GM21786 (cell line): ENCODE measurements around the gene PDIA4.
"Not testable (repeated sequence)": the region's sequence is repeated elsewhere in the genome, so short reads cannot be mapped to it uniquely, and the experiment has no call there.

Source experiments
- ATAC-seq: cut with Tn5 transposase; IDR thresholded peaks from one replicate; pipeline ENCODE4 v1.9.1; 2021; ENCODE audit not compliant: unreplicated experiment

PDIA4 gene

DNA sequence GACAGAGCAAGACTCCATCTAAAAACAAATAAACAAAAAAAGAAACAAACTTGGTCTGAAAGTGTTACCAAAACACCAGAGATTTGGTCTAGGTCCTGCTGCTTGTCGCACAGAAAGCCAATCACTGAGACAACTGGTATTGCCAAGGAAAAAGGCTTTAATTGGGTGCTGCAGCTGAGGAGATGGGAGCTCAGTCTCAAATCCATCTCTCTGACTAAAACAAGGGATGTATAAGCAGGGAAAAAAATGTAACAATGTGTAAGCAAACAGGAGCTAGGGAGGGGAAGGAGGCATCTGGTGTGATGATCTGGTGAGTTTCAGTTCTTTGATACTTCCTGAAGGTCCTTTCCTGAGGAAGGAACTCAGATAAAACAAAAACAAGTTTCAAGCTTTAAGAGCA, 8.4 kb upstream of the PDIA4 start:
- ATAC-seq = no peak

DNA sequence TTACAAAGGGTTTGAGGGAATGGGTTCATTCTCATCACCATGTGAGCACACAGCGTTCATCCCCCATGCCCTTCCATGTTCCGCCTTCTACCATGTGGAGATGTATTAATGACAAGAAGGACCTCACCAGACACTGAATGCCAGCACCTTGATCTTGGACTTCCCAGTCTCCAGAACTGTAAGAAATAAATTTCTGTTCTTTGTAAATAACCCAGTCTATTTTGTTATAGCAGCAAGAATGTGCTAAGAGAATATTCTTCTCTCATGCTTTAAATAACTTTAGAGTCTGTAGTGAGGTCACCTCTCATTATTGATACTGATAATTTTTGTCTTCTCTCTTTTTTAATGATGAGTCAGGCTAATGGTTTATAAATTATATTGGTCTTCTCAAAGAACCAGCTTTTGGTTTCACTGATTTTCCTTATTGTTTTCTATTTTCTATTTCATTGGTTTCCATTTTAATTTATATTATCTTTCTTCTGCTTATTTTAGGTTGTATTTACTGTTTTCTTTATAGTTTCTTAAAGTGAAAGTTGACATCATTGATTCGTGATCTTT, 3.1 kb upstream of the PDIA4 start:
- ATAC-seq = no peak

DNA sequence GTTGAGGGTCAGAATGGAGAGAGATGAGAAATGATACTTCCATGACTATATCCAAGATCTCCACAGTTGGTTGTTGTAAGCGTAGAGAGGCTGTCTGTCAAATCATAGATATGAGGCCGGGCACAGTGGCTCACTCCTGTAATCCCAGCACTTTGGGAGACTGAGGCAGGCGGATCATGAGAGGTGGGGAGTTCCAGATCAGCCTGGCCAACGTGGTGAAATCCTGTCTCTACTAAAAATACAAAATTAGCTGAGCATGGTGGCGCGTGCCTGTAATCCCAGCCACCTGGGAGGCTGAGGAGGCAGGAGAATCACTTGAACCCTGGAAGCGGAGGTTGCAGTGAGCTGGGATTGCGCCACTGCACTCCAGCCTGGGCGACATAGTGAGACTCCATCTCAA, 2.1 kb upstream of the PDIA4 start:
- ATAC-seq = not testable (repeated sequence)

DNA sequence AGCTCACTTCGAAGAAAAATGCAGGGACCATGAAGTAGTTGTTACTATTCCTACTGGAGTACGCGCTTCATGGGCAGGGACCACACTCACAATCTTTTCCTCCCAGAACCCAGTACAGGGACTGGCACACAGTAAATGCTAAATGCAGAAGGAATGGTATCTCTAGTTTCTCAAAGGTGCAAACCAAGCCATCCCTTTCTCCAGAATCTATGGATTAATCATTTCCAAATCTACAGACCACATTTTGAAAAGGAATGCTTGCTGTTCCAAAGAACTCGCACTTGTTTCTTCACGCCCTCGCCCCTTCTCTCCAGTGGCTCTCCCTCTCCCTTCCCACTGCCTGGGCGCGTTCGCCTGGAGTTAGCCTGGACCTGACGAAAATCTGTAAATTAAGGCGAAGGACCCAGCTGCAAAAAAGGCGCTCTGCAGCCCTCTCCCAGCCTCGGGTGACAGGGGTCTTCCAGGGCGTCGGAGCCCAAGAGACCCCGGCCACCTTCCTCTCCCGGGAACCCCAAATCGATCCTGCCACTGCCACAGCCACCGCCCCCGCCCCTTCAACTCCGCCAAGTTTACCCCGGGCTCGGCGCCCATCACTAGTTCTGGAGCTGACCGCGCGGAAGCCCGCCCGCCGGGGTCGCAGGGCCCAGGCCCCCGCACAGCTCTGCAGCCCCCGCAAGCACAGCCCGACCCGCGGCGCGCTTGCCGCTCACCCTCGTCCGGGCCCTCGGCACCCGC, 527 bp downstream of the PDIA4 start:
- no peak for ATAC-seq

DNA sequence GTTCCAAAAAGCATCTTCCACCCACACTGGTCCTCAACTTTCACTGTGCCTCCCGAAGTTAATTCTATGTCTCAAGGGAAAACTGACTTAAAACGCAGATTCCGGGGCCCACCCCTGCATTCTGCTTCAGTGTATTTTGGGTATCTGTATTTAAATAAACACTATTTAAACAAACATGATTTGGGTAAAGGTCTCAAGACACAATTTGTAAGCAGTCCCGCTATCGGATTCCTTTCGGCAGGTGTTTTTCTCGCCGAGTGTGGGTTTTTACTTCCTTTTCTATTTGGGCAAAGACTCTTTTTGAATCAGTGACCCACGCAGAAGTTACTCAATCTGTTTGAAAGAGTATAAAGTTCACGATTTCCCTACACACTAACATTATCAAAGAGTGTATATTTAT, 1.2 kb downstream of the PDIA4 start:
- ATAC-seq = no peak

DNA sequence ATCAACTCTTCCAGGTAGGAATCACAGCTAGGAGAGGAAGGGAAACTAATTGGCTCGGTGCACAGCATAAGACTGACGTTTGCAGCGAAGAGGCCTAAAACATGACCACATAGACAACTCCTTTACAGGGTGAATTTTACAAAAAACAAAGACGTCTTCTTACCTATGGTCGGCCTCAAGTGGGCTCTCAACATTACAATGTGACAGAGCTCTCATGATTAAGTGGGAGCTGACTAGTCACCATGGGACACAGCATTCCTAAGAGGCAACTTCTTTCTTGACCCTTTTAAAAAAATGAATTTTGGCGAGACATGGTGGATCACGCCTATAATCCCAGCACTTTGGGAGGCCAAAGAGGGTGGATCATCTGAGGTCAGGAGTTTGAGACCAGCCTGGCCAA, 4.6 kb downstream of the PDIA4 start:
- no peak for ATAC-seq

DNA sequence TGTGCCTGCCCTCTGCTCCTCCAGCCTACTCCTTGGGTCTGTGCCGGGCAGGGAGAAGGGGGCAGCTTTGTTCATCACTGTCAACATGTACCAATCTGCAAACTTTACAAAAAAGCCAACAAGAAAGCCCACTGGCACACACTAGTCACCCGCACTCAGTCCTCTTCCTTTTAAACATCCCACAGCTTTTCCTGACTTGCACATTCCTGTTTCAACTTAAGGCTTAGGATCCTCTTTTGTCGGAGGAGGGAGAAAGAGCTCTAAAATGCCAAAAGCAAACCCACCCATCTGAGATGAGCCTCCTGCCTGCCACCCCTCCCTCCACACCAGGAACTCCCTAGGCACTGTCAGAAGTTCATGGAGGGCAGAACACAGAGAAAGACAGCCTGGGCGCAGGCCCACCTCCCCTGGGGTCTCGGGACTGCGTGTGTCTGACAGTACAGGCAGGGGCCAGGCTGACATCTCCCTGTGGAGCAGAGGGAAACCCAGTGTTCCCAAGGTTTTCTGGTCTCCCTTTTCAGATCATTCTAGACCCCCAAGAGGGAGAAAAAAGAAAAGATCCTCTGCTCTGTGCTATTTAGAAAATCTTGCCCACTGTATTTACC, 5.4 kb downstream of the PDIA4 start:
- ATAC-seq = no peak

DNA sequence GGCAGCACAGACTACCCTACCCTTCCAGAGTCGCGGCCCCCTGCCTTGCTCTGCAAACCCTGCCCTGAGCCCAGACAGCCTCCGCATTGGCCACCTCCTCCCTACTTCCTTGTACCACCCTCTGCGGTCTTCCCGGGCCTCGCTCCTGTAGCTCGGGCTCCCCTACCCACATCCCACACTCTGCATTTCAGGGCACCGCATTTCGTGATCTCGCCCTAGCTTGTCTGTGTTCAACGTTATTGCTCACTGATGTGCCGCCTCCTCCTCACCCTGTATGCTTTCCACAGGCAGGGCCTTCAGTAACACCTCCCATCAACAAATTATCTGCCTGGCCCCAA, 6.6 kb downstream of the PDIA4 start:
- ATAC-seq = no peak

DNA sequence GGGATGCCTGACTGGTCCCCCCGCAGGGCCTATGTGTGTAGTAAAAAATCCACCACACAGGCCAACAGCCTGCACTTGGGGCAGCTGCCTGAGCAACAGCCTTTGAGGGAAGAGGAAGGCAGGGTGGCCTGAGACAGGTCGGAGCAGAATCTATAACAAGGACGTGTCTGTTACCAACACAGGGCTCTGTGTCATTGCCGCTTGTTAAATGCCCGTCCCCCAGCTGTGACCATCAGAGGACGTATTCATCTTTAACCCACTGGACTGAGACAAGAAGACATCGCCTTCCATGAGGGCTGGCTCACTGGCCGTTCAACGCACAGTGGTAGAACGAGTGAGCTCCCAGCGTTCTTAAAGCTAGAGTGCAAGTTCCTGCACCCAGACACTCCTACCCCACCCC, 7.8 kb downstream of the PDIA4 start:
- ATAC-seq = no peak

DNA sequence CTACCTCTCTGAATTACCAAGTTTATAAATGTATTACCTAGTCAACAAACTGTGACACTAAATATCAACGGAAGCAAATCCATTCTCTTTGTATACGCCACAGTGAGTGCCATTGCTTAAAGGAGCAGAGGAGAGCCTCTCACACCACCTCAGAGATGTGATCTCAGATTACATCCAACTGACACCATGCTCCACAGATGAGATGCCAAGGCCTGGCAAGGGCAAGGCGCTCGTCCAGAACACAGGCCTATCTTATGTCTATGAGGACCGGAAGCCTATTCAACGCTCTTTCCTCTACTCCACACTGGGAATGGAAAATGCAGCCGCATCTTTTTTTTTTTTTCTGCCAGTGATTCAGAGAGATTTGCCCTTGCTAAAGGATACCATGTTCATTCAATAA, 11.4 kb downstream of the PDIA4 start:
- ATAC-seq = no peak

DNA sequence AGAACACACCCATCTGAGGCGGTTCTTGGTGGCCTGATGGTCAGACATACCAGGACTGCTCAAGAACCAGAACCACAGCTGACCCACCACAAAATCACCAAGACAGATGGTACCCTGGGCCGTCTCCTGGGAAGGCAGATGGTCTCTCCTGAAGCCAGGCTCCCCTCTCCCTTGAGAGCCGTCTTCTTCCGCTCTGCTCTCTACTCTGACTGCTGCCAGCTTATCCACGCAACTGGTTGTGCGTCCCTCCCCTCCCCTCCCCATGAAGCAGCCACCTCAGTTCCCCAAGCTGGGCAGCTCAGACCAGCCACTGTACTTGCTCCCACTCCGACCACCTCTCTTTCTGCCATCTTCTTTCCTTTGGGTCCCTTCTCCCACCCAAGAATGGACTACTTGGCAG, 14.0 kb downstream of the PDIA4 start:
- ATAC-seq = no peak

DNA sequence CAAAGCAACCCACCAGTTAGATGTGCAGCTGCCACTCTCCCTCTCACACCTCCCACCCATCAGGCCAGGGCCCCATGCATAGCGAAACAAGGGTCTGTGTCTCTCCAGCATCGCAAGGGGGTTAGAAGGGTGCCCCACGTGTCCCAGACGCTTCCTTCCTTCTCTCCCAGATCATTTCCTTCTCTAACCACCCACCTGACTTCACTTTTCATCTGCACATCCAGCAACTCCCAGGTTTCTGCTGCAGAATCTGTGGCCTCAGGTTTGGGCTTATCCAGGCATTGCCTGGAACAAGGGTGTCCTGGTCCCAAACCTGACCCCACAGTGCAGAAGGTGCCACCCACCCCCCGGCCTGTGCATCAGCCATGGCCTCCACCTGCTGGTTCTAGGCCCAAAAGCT, 14.4 kb downstream of the PDIA4 start:
- ATAC-seq = no peak

DNA sequence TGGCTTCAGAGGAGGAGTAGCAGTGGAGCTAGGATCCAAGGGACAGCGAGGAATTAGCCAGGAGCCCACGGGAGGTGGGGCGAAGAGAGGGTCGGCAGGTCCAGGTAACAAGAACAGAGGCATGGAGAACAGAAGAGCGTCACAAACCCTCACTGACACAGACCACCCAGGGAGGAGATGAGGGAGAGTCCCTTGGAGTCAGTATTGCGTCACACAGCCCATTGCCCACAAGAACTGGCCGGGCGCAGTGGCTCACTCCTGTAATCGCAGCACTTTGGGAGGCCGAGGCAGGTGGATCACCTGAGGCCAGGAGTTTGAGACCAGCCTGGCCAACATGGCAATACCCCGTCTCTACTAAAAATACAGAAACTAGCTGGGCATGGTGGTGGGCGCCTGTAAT, 15.6 kb downstream of the PDIA4 start:
- not testable (repeated sequence) for ATAC-seq

DNA sequence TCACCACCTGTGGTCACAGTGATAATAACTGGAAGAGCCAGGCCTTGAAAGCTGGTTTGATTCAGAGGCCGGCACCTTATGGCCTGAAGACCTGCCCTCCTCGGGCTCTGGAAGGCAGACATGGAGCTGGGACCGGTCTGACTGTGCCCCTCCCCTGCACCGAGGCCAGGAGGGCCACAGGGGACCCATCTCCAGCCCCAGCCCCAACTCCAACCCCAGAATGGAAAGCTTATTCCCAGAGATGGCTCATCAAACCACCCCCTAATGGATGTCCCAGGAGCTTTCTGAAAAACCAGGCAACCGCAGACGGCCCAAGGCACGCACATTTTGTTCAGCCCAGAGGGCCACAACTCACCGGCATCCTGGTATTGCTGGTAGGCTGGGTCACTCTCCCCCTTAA, 16.8 kb downstream of the PDIA4 start:
- no peak for ATAC-seq

DNA sequence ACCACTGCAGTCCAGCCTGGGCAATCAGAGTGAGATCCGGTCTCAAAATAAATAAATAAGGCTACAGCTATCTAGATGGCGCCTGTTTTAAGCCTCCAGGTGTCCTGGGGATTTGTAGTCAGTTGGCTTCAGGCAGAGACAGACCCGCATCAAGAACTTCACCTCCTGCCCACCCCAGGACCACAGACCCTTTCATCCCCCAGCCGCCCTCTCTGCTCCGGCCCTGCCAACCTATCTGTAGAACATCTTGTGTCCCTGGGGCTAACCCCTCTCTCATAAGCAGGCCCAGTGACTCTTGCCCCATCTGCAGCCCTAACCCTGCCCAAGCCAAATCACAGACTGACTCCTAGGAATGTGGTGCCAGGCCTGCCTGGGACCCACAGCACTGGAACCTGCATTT, 17.9 kb downstream of the PDIA4 start:
- ATAC-seq = no peak

DNA sequence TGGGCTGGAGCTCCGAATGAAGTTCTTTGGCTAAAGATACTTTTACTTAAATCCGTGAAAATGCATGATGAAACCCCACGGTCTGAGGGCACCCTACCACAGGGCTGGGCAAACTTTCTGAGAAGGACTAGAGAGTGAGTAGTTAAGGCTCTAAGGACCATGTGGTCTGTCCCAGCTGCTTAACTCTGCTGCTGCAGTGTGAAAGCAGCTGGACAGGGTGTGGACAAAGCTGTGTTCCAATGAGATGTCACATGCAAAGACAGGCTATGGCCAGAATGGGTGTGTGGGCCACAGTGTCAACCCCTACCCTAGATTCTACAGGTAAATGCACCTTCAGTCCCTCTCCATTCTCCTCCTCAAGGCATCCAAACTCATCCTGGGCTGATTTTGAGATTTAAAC, 18.8 kb downstream of the PDIA4 start:
- ATAC-seq = no peak

DNA sequence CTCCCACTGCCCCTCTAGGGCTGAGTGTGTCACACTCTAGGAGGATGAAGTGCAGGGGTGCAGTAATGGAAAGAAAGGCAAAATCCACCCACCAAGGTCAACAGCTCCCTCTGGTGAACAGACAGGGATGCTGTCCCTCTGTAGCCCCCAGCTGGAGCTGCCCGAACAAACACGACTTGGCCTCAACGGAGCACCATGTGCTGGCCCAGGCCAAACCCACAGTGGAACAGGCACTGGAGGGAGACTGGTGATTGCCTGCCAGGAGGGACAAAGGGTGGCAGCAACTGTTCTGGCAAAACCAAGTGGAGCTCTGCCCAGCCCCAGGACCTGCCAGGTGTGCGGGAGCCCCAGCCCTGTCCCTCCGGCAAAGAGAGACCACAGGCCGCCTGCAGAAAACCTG, 20.7 kb downstream of the PDIA4 start:
- no peak for ATAC-seq

DNA sequence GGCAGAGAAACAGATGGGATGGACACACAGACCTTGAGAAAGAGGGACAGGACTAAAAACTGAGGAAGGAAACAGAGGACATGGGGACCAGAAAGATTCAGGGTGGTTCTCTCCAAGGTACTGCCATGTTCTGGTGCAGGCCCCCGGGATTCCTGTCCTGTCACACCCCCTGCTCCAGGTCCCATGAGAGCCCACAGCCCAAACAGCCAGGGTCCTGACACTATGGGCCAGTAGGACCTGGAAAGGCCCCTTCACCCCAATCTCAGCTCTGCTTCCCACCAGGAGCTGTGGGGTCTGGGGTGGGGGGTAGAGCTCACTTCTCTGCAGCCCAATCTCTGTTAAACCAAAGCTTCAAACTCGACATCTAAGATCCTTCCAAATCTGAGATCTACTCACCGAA, 21.2 kb downstream of the PDIA4 start:
- ATAC-seq = no peak

DNA sequence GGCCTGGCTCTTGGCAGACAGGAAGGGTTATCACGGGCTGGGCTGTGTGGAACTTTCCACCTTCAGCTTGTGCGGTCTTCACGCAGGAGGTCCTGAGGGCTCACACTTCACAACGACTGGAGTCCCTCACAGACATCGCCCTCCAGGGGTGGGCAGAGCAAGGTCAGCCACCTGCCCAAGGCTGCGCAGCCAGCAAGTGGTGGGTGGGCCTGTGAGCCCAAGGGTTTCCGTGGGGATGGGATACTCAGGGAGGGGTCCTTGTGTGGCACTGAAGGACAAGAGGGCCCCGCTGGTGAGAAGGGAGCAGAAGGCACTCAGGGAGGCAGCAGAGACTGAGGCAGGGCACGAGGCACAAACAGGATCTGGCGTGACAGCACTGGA, 22.0 kb downstream of the PDIA4 start:
- no peak for ATAC-seq

DNA sequence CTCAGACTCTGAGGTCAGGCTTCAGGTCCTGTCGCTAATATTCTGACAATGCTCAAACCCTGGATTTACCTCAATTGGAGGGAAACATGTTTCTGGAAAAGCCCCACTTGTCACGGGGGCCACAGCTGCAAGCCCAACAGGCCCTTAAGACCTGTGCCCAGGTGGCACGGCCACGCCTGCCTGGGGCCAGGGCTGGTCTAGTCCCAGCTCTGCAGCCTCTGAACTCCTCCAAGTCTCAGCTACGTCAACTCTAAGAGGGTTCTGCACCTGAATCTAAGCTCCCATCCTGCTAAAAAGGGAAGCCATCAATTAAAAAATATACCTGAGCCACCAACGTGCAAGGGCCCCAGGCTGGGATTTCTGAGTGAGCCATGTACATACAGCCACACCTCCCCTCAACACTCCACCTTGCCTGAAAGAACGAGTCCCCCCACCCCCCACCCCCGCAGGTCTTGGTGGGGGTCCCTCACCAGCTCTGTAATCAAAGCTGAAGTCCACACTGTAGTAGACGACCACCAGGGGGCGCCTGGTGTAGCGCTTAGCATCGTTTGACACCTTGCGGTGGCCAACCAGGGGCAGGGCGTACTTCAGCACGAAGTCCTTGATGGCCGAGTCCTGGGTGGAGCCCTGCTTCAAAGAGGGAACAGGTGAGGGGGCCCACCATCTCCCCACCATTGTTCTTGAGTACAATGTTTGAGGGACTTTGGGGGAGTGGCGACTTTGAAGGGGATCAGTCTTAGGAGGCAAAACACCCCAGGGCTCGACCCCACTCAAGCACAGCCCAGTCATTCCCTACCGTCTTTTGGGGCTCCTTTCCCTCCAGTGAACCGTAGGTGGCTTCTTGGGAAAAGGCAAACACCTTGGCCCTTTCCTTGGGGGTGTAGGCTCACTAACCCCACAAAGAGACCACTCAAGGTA, 22.6 kb downstream of the PDIA4 start:
- ATAC-seq = peak; percentile 77

DNA sequence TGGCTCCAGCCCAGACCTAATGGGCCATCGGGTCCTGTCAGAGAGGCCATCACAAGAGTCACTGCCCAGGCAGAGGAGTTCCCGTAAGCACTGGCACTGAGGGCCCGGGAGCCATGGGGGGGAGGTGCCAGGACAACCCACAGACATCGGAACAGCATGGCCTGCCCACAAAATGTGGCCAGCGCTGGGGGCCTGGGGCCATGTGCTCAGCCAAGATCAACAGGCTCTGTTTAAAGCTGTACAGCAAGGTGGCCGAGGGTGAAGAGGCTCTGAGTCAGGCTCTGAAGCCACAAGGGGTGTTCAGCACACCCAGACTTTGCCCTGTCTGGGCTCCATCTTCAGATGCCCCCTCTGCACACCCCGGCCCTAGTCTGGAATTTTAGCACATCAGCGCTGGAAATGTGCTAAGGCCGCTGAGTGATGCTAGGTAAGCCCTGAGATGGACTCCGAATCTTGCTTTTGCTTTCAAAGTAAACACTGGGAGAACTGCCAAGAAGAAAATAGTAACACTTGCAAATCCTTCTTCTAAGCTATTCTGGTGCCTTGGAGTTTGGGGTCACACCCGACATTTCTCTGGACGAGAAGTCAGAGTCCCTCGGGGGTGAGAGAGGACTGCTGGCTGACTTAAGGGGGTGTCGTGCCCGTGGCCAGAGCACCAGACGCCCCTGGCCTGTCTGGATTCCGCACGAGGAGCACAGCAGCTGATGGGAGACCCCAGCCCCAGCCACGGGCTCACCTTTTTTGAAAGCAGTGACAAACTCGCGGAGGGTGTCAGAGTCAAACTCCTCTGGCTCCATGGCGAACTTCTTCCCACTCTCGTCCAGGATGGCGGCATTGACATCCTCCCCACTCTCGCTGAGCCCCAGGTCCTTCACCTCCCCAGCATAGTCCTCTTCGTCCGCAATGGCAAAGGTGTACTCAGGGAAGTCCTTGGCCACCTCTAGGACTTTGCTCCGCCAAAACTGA, 23.6 kb downstream of the PDIA4 start:
- no peak for ATAC-seq
